IPS-11a (cell line): Measurements from ENCODE around the gene SMIM17.
A peak's percentile ranks its signal among the peaks of the same experiment; 100 is the strongest.
"Not testable (repeated sequence)": the region's sequence is repeated elsewhere in the genome, so short reads cannot be mapped to it uniquely, and the experiment has no call there.

Experiments
- H3K4me3 ChIP-seq: one replicate; pipeline ENCODE4 v1.5.1; 2013; ENCODE audit warnings: low read depth, low read length, control low read depth

SMIM17 gene

DNA sequence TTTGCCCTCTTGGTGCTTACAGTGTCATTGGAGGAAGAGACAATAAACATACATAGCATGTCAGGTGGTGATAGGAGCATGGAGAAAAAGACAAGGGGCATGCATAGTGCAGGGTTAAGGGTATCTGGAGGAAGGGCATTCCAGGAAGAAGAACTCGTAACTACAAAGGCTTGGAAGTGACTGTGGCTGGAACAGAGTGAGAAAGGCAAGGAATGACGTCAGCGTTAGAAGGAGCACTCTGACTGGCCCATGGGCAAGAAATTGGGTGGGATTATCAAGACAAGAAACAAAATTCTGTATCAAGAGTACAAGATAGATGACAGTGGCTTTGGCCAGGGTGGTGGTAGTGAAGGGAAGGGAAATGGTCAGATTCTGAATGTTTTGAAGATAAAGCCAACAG is 11.2 kb downstream of the SMIM17 start:
- no peak overlapping the region for H3K4me3 ChIP-seq

DNA sequence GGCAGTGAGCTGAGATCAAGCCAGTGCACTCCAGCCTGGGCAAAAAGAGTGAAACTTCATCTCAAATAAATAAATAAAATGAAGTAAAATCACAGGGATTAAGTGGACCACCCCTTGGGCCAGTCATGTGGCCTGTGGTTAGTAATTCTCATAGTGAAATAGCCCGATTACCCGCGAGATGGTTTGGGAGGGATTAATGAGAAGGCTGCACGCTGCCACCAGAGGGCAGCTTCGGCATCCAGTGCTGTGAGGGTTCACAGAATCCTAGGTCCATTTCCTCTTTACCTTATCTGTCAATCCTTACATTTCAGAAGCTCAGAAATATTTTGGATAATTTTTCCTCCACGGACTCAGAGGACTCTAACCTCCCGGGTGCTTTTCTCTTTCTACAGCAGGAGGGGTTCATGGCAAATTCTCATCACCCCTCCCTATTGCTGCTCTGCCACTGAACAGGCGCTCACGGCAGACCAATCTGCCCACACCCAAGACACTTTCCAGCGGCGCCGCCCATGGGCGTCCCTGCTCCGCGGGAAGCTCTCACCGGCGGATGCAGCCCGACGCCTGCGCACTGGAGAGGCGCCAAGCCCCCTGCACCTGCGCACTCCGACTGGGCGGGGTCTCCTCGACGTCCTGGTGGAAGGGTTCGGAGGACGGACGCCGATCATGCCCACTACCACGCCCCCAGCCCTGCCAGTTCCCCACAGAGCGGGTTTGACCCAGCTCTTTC is 17.6 kb downstream of the SMIM17 start:
- no peak overlapping the region for H3K4me3 ChIP-seq

DNA sequence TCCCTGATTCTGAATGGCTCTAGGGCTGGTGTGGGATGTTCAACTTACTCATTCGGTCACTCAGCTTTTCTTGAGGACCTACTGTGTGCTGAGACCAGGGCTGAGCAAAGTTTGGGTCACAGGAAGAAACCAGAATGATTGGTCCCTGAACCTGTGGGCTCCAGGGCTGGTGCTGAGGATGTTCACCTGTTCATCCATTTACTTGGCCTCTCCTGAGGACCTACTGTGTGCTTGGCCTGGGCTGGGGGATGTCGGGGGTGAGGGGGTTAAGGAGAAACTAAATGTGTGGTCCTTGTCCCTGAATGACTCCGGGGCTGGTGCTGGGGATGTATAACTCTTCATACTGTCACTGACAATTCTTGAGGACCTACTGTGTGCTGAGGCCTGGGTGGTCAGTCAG is 18.3 kb downstream of the SMIM17 start:
- H3K4me3 ChIP-seq, result no peak overlapping the region

DNA sequence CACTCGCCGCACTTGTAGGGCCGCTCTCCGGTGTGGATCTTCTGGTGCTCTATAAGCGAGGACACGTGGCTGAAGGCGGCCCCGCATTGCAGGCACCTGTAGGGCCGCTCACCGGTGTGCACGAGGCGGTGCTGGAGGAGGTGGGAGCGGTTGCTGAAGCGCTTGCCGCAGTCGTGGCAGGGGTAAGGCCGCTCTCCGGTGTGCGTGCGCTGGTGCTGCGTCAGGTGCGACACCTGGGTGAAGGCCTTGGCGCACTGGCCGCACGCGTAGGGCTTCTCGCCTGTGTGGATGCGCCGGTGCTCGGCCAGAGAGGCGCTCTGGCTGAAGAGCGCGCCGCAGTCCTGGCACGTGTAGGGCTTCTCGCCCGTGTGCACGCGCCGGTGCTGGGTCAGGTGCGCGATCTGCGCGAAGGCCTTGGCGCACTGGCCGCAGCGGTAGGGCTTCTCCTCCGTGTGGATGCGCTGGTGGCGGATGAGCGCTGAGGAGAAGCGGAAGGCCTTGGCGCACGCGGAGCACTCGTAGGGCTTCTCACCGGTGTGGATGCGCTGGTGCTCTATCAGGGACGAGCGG is 21.1 kb downstream of the SMIM17 start:
- H3K4me3 ChIP-seq, result no peak overlapping the region

DNA sequence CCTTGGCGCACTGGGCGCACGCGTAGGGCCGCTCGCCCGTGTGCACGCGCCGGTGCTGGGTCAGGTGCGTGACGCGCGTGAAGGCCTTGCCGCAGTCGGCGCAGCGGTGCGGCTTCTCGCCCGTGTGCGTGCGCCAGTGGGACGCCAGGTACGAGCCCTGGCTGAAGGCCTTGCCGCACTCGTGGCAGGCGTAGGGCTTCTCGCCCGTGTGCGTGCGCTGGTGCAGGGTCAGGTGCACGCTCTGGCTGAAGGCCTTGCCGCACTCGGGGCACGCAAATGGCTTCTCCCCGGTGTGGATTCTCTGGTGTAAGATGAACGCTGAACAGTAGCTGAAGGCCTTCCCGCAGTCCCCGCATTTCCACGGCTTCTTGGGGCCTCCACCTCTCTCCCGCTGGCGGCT is 21.6 kb downstream of the SMIM17 start:
- H3K4me3 ChIP-seq, result no peak overlapping the region

DNA sequence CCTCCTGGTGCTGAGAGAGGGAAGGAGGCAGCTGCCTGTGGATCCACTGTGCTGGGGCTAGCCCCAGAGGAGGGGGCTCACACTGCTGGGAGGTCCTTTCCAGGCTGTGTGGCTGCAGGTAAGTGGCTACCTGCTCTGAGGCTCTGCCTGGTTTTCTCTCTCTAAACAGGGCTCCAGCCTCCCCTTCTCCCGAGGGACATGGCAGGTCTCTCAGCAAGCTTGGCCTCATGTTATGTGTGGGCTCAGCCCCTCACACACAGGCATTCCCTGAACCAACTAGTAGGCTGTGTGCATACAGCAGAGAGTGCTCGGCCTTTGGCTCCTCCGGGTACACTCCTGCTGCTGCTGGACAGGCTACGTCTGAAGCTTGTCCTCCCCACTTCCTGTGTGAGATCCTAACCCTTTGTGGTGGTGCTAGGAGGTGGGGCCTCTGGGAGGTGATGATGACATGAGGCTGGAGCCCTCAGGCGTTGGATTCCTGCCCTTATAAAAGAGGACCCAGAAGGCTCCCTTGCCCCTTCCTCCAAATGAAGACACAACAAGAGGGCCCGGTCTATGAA is 24.4 kb downstream of the SMIM17 start:
- no peak overlapping the region for H3K4me3 ChIP-seq

DNA sequence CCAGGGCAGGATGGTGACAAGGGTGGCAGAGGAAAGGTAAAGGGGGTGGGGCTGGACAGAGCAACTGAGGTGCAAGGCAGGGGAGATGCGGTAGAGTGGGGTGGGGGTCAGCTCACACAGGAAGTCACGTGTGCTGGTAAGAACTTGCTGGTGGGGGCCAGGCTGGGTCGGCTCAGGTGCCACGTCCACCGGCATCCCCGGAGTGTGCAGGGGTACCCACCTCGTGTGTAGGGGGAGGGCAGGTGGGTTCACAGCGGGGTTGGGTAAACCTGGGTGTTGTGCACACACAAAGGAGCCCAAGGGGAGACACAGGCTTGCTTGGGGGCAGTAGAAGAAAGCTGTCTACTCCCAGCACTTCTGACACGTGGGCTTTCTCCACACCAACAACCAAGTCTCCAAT is 25.7 kb downstream of the SMIM17 start:
- no peak overlapping the region for H3K4me3 ChIP-seq

DNA sequence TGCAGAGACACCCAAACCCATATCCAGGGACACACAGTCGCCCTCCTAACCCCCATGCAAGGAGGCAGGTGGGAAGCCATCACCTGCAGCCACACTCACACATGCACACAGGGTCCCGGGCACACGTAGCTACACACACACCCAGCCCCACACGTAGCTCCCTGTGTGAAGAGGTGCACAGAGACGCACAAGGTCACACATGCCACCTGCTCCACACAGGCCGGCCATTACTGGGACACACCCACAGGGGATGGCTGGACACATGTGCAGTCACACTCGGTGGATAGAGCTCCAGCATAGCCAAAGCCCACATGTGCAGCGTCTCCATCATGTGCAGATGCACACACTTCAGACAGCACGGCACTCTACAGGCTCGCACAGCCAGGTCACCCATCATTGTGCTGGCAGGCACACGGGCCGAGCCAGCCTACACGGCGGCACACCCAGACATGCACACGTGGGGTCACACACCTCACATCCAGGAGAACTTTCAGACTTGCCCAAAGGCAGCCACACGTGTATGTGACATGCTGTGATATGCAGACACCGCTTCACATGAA is 27.5 kb downstream of the SMIM17 start:
- no peak overlapping the region for H3K4me3 ChIP-seq

DNA sequence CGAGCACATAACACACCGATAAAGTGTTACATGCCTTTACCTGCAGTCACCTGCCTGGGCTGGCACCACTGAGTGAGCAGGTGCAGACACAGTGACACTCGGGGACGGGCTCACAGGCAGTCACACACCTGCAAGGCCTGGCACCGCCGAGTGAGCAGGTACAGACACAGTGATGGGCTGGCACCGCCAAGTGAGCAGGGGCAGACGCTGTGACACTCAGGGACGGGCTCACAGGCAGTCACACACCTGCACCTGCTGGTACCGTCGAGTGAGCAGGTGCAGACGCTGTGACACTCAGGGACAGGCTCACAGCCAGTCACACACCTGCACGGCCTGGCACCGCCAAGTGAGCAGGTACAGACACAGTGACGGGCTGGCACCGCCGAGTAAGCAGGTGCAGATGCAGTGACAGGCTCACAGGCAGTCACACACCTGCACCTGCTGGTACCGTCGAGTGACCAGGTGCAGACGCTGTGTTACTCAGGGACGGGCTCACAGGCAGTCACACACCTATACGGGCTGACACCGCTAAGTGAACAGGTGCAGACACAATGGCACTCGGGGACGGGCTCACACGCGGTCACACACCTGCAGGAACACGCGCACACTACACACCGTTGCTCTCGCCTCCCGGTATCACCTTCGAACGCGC is 28.1 kb downstream of the SMIM17 start:
- peak overlapping the region; percentile 40 for H3K4me3 ChIP-seq

DNA sequence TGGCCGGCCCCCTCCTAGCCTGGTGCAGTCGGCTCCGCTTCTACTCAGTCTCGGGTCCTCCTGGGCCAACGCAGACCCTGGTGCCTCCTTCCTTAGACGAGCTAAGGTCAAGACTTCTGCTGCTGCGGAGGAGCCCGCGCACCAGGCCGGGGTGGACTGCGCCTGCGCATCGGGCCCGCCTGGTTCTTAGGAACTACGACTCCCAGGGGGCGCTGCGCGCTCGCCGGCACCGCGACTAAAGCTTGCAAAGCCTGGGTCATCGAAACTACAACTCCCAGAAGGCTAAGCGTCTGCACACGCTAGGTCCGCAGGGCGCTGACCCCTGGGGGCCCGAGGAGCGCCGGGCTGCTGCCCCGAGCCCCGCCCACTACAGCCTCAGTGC is 28.6 kb downstream of the SMIM17 start, which contains the start of gene ZNF835:
TSS of gene ZNF835 (minus strand) at position 145 of the 382 bp plus-strand sequence. CDS start 6,559 bp downstream, outside the sequence.
- peak within 1 kb of the TSS; percentile 40 for H3K4me3 ChIP-seq

DNA sequence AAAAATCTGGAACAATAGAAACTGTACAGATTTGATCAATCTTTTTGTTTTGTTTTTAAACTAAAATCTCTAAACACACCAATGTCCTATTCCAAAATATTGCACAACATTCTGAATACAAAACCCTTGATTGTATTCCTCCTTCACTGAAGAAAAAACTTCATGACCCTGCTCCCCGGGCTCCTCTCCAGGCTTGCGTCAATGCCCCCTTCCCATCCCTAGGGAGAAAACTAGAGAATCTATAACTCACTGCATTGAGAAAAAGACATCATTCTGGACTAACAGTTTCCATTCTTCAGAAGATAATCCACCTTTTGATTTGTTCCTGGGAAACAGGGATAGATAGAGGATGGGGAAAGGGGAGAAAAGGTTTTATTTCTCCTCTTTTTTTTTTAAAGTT is 29.7 kb downstream of the SMIM17 start:
- not testable (repeated sequence) for H3K4me3 ChIP-seq

DNA sequence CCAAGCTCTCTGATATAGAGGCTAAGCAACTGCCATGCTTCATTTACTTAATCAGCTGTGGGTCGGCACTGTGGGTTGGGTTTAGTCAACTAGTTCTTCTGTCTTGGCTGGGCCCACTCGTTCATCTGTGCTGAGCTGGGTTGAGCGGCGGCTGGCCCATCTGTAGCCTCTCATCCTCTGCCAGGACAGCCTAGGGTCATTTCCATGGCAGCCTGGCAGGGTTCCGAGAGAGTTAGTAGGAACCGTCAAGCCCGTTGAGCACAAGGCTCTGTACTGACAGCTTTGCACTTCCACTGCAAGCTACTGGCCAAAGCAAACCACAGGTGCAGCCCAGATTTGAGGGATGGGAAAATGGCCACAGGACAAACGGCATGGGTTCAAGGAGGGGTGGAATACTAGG is 35.2 kb downstream of the SMIM17 start:
- H3K4me3 ChIP-seq, result no peak overlapping the region

DNA sequence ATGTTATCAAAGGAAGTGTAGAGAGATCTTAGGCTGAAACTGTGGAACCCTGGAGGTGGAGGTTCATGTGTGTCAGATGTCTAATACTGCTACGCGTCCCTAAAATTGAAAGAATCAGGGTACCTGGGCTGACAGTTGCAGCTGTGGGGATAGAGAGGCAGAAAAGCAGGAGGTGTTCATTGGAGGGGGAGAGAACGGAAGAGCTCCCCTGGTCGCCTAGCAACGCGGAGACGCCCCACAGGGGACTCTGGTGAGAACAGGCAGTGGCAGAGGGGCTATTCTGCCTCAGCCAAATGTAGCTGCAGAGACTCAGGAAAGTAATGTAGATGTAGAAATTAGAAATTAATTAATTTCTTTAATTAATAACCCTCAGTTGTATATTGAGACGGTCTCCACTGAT is 38.7 kb downstream of the SMIM17 start:
- H3K4me3 ChIP-seq, result no peak overlapping the region

DNA sequence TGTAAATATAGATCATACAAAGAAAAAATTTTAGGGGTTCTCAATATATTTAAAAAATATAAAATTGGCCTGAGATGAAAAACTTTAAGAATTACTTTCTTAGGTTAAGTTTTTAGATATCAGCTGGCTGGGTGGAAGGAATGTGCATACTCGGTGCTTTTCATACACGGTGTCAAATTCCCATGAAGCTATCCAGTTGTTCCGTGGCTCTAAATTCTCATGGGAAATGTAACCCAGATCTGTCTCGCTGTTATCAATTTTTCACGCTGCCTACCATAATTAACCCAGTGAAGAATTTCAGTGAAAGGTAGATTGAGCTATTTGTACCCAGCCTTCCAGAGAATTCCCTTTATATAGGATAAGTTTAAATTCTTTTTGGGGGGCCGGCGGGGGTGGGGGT is 40.2 kb downstream of the SMIM17 start:
- H3K4me3 ChIP-seq, result no peak overlapping the region

DNA sequence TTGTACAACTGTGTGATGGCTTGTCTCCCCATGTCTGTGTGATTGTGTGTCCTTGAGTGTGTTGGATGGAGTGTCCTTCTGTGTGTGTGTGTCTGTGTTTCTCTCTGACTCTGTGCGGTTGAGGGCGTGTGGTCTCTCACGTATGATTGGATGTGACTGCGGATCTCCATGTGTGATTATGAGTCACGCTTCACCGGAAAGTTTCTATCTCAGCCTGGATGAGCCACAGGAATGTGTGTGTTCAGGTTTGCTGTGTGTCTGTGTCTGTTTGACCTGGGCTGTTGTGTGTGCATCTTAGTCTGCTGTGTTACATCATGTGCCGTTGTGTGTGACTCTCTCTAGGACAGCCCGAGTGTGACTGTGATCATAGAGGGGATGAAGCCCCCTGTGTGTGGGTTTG is 44.1 kb downstream of the SMIM17 start:
- no peak overlapping the region for H3K4me3 ChIP-seq

DNA sequence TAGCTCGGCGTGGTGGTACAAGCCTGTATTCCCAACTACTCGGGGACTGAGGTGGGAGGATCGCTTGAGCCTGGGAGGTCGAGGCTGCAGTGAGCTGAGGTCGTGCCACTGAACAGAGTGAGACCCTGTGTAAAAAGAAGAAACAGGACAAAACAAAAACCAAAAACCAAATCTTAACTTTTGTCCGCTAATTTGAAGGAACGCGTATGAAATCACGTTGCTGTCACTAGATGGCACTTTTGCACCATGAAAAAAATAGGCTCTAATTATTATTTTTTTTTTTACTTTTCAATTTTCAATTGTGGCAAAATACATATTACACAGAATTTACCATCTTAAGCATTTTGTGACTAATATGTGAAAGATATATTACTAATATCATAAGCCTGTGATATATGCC is 46.2 kb downstream of the SMIM17 start:
- H3K4me3 ChIP-seq, result no peak overlapping the region

DNA sequence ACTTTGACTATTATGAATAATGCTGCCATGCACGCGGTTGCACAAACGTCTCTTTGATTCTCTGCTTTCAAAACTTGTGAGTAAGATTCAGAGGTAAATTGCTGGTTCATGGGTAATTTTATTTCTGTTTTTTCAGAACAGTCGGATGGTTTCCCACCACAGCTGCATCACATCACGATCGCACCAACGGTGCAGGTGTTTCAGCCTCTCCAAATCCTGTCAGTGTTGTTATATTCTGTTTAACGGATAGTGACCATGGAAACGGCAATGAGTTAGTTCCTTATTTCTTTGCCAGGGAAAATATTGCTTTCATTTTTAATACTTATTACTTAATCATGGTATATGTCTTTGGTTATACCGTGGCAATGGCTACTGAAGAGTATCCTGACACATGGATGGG is 47.7 kb downstream of the SMIM17 start:
- H3K4me3 ChIP-seq, result no peak overlapping the region

DNA sequence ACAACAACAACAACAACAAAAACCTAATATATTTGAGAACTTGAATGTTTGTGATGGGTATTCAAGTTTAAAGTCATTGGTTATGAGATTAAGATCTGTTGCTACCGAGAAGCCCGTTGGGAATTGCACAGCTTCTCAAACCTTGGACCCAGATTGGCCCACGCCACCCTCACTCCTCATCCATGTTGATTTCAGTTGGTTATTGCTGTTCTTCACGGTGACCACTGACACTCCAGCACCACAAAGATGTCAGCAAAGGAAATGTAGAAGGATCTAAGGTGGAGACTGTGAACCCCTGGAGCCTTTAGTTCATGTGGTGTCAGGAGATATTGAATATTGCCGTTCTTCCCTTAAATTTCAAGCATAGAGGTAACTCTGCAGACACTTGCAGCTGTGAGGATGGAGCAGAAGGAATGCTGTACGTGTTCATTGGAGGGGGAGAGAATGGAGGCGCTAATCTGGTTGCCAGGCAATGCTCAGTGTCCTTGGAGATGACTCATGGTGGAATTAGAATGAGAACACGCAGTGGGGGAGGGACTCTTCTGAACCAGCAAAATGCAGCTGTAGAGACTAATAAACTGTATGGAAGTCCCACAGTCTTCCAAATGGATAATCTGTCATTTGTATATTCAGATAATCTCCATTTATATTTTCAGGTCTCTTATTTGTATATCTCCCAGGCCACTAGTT is 49.4 kb downstream of the SMIM17 start:
- H3K4me3 ChIP-seq, result no peak overlapping the region

DNA sequence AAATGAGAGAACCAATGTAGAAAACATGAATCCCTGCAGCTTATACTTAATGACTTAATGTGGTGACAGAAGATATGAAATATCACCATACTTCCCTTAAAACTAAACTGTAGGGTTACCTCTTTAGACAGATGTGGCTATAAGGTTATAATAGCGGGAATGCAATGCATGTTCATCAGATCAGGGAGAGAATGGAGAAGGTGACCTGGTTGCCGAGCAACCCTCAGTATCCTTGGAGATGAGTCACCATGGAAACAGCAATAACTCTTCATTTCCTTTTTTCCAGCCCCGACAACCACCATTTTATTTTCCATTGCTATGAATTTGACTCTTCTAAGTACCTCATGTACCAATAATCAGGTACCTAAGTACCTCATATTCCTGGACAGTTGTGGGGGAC is 56.6 kb downstream of the SMIM17 start:
- H3K4me3 ChIP-seq, result no peak overlapping the region

DNA sequence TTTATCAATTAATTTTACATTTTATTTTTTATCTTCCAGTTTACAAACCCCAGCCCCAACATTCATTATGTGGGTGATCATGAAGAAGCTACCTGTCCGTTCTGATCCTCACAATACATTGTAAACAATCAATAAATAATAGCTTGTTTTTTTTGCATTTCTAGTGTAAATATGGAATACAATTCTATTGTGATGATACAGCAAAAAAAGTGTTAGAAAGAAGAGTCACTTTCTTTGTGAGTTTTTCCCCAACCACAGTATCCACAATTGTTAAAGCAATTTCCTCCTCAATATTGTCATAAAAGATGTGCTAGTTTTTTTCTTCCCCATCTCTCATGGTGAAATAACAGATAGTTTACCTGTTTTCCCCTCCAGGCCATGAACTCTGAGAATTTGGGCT is 58.9 kb downstream of the SMIM17 start:
- no peak overlapping the region for H3K4me3 ChIP-seq

DNA sequence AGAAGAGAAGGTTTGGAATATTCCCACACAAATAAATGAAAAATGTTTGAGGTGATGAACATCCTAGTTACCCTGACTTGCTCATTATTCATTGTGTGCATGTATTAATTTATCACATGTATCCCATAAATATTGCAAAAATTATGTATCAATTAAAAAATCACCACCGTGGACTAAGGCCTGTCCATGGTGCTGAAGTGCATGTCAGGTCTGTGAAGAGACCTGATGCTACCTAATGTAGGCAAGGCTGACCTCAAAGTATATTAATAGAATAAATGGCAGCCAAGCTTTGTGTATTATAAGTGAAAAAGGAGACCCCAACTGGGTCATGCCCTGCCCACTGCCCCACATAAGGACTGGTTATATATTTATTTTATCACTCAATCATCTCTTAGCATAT is 63.0 kb downstream of the SMIM17 start:
- no peak overlapping the region for H3K4me3 ChIP-seq
